GM12878 (cell line): ENCODE measurements around the gene PHETA2. TPM values are rescaled to one million over a fixed set of nuclear protein-coding genes. Genes with fewer than 3 reads are reported as not detected.
A peak's percentile ranks its signal among the peaks of the same experiment; 100 is the strongest.

Experiments used
- ATAC-seq: fragments of 200-7000 bp; cut with Tn5 transposase; 3 replicates; pipeline ENCODE4 v1.9.1; 2020; ENCODE audit warnings: mild to moderate bottlenecking, moderate library complexity
- BruUV-seq: library from RNA; stranded (reverse); fragments of 400-500 nt; replicated peaks from 2 replicates; lab custom pipeline; 2021; lab: Mats Ljungman, UMichigan
- CTCF ChIA-PET: fragments of 300-600 bp; sonication (Branson Sonifier 250); formaldehyde crosslinking; extraction: SDS; loops from one replicate; lab custom pipeline; 2021; ENCODE audit warnings: inconsistent platforms; lab: Yijun Ruan, JAX
- POLR2A ChIA-PET: fragments of 350-600 bp; formaldehyde crosslinking; extraction: SDS; loops from one replicate; lab custom pipeline; 2021; ENCODE audit warnings: inconsistent platforms; lab: Charles Lee
- RAD21 ChIA-PET: fragments of 300-600 bp; sonication (Branson Sonifier 250); formaldehyde crosslinking; loops from one replicate; lab custom pipeline; 2023; ENCODE audit warnings: antibody characterized with exemption; ENCODE audit not compliant: unreplicated experiment; lab: Charles Lee
- SMC1A ChIA-PET: fragments of 300-600 bp; sonication (Branson Sonifier 250); formaldehyde crosslinking; loops from one replicate; lab custom pipeline; 2023; ENCODE audit not compliant: unreplicated experiment, uncharacterized antibody; lab: Charles Lee
- DNase-seq: peaks from one replicate; pipeline ENCODE4 v3.0.0-alpha.2; 2011; ENCODE audit warnings: low read depth, low spot score
- FAIRE-seq: peaks from 3 replicates; lab custom pipeline; 2011; peaks lifted over from hg19 to GRCh38; lab: Jason Lieb, UNC
- H2AFZ ChIP-seq: 2 replicates; pipeline ENCODE4 v1.6.0; 2011; ENCODE audit warnings: low read depth, low read length, control low read depth; ENCODE audit not compliant: control insufficient read depth
- H3K27ac ChIP-seq: 2 replicates; pipeline ENCODE4 v1.5.1; 2011; ENCODE audit warnings: control low read depth; ENCODE audit not compliant: control insufficient read depth, insufficient read depth
- H3K27me3 ChIP-seq, 2 experiments: replicated peaks in 1 of 2; 2 replicates each; pipeline versions ENCODE4 v1.6.0 to v1.6.1; 2011; ENCODE audit warnings: low read length in 1 of 2; ENCODE audit not compliant: control insufficient read depth in 2 of 2, insufficient read depth in 2 of 2
- H3K36me3 ChIP-seq, 2 experiments: 2 replicates each; pipeline ENCODE4 v1.5.1; 2011; ENCODE audit warnings: low read length in 1 of 2; ENCODE audit not compliant: control insufficient read depth in 2 of 2, insufficient read depth in 2 of 2
- H3K4me1 ChIP-seq: 2 replicates; pipeline ENCODE4 v1.6.1; 2011; ENCODE audit warnings: mild to moderate bottlenecking, low read length, moderate library complexity, mixed read lengths; ENCODE audit not compliant: control insufficient read depth, insufficient read depth
- H3K4me2 ChIP-seq: 2 replicates; pipeline ENCODE4 v1.6.0; 2011; ENCODE audit warnings: control low read depth; ENCODE audit not compliant: control insufficient read depth, insufficient read depth
- H3K4me3 ChIP-seq: fragments of 200-600 bp; sonication (generic); 2 replicates; pipeline ENCODE4 v1.5.1; 2016
- H3K79me2 ChIP-seq: 2 replicates; pipeline ENCODE4 v1.6.0; 2011; ENCODE audit warnings: low read length; ENCODE audit not compliant: control insufficient read depth, insufficient read depth
- H3K9ac ChIP-seq: 2 replicates; pipeline ENCODE4 v1.8.0; 2011; ENCODE audit warnings: low read length, control low read depth, mixed read lengths; ENCODE audit not compliant: control insufficient read depth, insufficient read depth
- H3K9me3 ChIP-seq: replicated peaks from 3 replicates; pipeline ENCODE4 v1.5.1; 2011; ENCODE audit warnings: mild to moderate bottlenecking, low read length; ENCODE audit not compliant: control insufficient read depth, insufficient read depth
- H4K20me1 ChIP-seq: 2 replicates; pipeline ENCODE4 v1.6.0; 2011; ENCODE audit not compliant: control insufficient read depth, insufficient read depth
- ATF7 ChIP-seq: fragments of 450-650 bp; IDR thresholded peaks from 2 replicates; pipeline ENCODE4 v1.6.1; 2016; ENCODE audit warnings: low read depth, mild to moderate bottlenecking
- BCL11A ChIP-seq: IDR thresholded peaks from 2 replicates; pipeline ENCODE4 v1.6.1; 2011; ENCODE audit warnings: low read depth, low read length
- FOXM1 ChIP-seq: IDR thresholded peaks from 2 replicates; pipeline ENCODE4 v1.6.1; 2012; ENCODE audit warnings: low read depth, mild to moderate bottlenecking, inconsistent platforms, low read length, moderate library complexity
- IKZF2 ChIP-seq, 2 experiments: fragments of 450-650 bp; IDR thresholded peaks; 2 replicates each; pipeline ENCODE4 v1.6.1; 2017; ENCODE audit warnings: mild to moderate bottlenecking in 2 of 2, moderate library complexity in 2 of 2
- RCOR1 ChIP-seq: conservative IDR thresholded peaks from 2 replicates; pipeline ENCODE4 v1.6.1; 2012; ENCODE audit warnings: low read depth, low read length, improper control_type of control experiment
- TARDBP ChIP-seq: IDR thresholded peaks from 2 replicates; pipeline ENCODE4 v1.6.1; 2016; ENCODE audit warnings: borderline replicate concordance
- ZNF217 ChIP-seq: fragments of 450-650 bp; IDR thresholded peaks from 2 replicates; pipeline ENCODE4 v1.6.1; 2017; ENCODE audit warnings: antibody characterized with exemption, mild to moderate bottlenecking
- ZNF24 ChIP-seq: fragments of 450-650 bp; IDR thresholded peaks from 2 replicates; pipeline ENCODE4 v1.6.1; 2017; ENCODE audit warnings: antibody characterized with exemption, mild to moderate bottlenecking
- WGBS: methylation state at CpG from one replicate; pipeline ENCODE4 v1.1.6; 2016; ENCODE audit warnings: low lambda C conversion rate; ENCODE audit not compliant: insufficient replicate concordance, insufficient coverage; ENCODE audit errors: missing lambda C conversion rate; 5-methylcytosine and 5-hydroxymethylcytosine counted together
- in situ Hi-C: fragments of 300-500 bp; cut with MboI; formaldehyde crosslinking; loops from 9 replicates; pipeline ENCODE4 v1.14.3; 2018; ENCODE audit warnings: mixed read lengths
- intact Hi-C: fragments of 100-400 bp; cut with micrococcal nuclease; formaldehyde crosslinking; loops from one replicate; pipeline ENCODE4 v1.14.2; 2022; ENCODE audit not compliant: unreplicated experiment
- polyA plus RNA-seq, 11 experiments: library from polyadenylated mRNA; depleted of rRNA in 4 of 11; unstranded in 6 of 11; stranded (reverse) in 5 of 11; fragments of >200 nt; fragmentation: Nextera tagmentation in 4 of 11; fragmentation: Illumina TruSeq in 1 of 11; extraction: Ambion mirVana in 4 of 11; extraction: Trizol in 1 of 11; gene quantifications; 1 replicate in 1 of 11; 2 replicates in 10 of 11; pipeline versions ENCODE4 v1.2.1 to v1.2.3, GENCODE V29; 2011 to 2016; ENCODE audit warnings: inconsistent platforms in 2 of 11, missing spikeins in 2 of 11, low read depth in 1 of 11
- total RNA-seq, 4 experiments: library from RNA; depleted of rRNA in 3 of 4; stranded (reverse); fragments of >200 nt in 3 of 4; fragmentation: Illumina TruSeq in 1 of 4; extraction: Trizol in 1 of 4; gene quantifications; 2 replicates each; pipeline versions ENCODE4 v1.2.1 to v1.2.3, GENCODE V29; 2013 to 2021
- TF ChIP-seq, protein P1 (sequence below): IDR thresholded peaks from 2 replicates; pipeline ENCODE4 v1.6.1; 2011; ENCODE audit warnings: low read depth, low read length, improper control_type of control experiment, borderline replicate concordance
- TF ChIP-seq, protein P2 (sequence below): IDR thresholded peaks from 2 replicates; pipeline ENCODE4 v1.6.1; 2011; ENCODE audit warnings: borderline replicate concordance, low read depth, mild to moderate bottlenecking, moderate library complexity, low read length; ENCODE audit not compliant: insufficient read depth, poor library complexity, severe bottlenecking
- TF ChIP-seq, protein P3 (sequence below): fragments of 450-650 bp; IDR thresholded peaks from 2 replicates; pipeline ENCODE4 v1.6.1; 2018; ENCODE audit warnings: mild to moderate bottlenecking, low read depth, moderate library complexity; ENCODE audit not compliant: partially characterized antibody
- TF ChIP-seq, protein P4 (sequence below), 3 experiments: IDR thresholded peaks in 2 of 3; conservative IDR thresholded peaks in 1 of 3; 2 replicates each; pipeline ENCODE4 v1.5.1; 2011; ENCODE audit warnings: low read depth in 3 of 3, low read length in 3 of 3, mild to moderate bottlenecking in 3 of 3, control low read depth in 2 of 3, moderate library complexity in 2 of 3, inconsistent platforms in 1 of 3, mixed read lengths in 1 of 3; ENCODE audit not compliant: control insufficient read depth in 2 of 3, insufficient read depth in 1 of 3; ENCODE audit errors: extremely low read depth in 1 of 3
- TF ChIP-seq, protein P5 (sequence below): fragments of 450-650 bp; IDR thresholded peaks from 2 replicates; pipeline ENCODE4 v1.6.1; 2014; ENCODE audit warnings: mild to moderate bottlenecking

Gene PHETA2
- total and polyA plus RNA-seq, 10 of the 15 experiments (the other 5 are each of a cell fraction or from before 2014, with no cell fraction given), result 0.03 to 3.2 (median 1.7) TPM

DNA sequence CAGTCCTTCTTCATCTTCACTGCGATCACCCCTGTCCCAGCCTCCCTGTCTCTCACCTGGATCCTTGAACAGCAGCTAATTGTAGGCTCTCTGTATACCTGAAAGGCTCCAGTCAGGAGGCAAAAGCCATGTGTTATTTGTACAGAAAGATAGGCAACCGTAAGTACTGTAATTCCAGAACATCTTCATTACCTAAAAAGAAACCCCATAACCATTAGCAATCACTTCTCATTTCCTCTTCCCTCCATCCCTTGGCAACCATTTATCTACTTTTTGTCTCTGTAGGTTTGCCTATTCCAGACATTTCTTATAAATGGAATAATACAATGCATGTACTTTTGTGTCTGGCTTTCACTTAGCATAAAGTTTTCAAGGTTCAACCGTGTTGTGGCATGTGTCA lies 21.3 kb upstream of the PHETA2 start:
- DNase-seq, result no peak
- in situ Hi-C loops, result no loop called here
- peaks cover 4% of the 10 kb centered on the region; the same call in 2 of the 3 replicates for H3K9me3 ChIP-seq
- intact Hi-C loops, result no loop called here
- no TSS peak for BruUV-seq
- H4K20me1 ChIP-seq, result no peaks in the 10 kb centered on the region
- CTCF ChIA-PET, result no interaction called here
- H3K27ac ChIP-seq, result no peak overlapping the region
- 57% methylated on average over 3 of the region's 3 CpGs for WGBS
- H3K79me2 ChIP-seq, result no peaks in the 10 kb centered on the region
- H3K27me3 ChIP-seq, result no peaks in the 10 kb centered on the region
- H2AFZ ChIP-seq, result peak overlapping the region; percentile 17; the same call in 1 of the 2 replicates
- TF ChIP-seq, protein P1, sequence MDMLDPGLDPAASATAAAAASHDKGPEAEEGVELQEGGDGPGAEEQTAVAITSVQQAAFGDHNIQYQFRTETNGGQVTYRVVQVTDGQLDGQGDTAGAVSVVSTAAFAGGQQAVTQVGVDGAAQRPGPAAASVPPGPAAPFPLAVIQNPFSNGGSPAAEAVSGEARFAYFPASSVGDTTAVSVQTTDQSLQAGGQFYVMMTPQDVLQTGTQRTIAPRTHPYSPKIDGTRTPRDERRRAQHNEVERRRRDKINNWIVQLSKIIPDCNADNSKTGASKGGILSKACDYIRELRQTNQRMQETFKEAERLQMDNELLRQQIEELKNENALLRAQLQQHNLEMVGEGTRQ, result no peak
- TF ChIP-seq IKZF2 (IDR thresholded peaks at IDR 0.05) (no peak), BCL11A (no peak), TARDBP (no peak), FOXM1 (no peak), RCOR1 (no peak), ZNF24 (no peak), ZNF217 (no peak), ATF7 (no peak)
- TF ChIP-seq, protein P2, sequence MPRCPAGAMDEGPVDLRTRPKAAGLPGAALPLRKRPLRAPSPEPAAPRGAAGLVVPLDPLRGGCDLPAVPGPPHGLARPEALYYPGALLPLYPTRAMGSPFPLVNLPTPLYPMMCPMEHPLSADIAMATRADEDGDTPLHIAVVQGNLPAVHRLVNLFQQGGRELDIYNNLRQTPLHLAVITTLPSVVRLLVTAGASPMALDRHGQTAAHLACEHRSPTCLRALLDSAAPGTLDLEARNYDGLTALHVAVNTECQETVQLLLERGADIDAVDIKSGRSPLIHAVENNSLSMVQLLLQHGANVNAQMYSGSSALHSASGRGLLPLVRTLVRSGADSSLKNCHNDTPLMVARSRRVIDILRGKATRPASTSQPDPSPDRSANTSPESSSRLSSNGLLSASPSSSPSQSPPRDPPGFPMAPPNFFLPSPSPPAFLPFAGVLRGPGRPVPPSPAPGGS, result no peak
- TF ChIP-seq, protein P3, sequence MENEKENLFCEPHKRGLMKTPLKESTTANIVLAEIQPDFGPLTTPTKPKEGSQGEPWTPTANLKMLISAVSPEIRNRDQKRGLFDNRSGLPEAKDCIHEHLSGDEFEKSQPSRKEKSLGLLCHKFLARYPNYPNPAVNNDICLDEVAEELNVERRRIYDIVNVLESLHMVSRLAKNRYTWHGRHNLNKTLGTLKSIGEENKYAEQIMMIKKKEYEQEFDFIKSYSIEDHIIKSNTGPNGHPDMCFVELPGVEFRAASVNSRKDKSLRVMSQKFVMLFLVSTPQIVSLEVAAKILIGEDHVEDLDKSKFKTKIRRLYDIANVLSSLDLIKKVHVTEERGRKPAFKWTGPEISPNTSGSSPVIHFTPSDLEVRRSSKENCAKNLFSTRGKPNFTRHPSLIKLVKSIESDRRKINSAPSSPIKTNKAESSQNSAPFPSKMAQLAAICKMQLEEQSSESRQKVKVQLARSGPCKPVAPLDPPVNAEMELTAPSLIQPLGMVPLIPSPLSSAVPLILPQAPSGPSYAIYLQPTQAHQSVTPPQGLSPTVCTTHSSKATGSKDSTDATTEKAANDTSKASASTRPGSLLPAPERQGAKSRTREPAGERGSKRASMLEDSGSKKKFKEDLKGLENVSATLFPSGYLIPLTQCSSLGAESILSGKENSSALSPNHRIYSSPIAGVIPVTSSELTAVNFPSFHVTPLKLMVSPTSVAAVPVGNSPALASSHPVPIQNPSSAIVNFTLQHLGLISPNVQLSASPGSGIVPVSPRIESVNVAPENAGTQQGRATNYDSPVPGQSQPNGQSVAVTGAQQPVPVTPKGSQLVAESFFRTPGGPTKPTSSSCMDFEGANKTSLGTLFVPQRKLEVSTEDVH, result no peak
- TF ChIP-seq, protein P4, sequence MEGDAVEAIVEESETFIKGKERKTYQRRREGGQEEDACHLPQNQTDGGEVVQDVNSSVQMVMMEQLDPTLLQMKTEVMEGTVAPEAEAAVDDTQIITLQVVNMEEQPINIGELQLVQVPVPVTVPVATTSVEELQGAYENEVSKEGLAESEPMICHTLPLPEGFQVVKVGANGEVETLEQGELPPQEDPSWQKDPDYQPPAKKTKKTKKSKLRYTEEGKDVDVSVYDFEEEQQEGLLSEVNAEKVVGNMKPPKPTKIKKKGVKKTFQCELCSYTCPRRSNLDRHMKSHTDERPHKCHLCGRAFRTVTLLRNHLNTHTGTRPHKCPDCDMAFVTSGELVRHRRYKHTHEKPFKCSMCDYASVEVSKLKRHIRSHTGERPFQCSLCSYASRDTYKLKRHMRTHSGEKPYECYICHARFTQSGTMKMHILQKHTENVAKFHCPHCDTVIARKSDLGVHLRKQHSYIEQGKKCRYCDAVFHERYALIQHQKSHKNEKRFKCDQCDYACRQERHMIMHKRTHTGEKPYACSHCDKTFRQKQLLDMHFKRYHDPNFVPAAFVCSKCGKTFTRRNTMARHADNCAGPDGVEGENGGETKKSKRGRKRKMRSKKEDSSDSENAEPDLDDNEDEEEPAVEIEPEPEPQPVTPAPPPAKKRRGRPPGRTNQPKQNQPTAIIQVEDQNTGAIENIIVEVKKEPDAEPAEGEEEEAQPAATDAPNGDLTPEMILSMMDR (IDR thresholded peaks at IDR 0.05 in 2 of 3, conservative IDR thresholded peaks at IDR 0.05 in 1 of 3; ENCODE audit: control insufficient read depth in 2 of 3, extremely low read depth in 1 of 3, insufficient read depth in 1 of 3, low read depth in 3 of 3, low read length in 3 of 3), result no peak
- TF ChIP-seq, protein P5, sequence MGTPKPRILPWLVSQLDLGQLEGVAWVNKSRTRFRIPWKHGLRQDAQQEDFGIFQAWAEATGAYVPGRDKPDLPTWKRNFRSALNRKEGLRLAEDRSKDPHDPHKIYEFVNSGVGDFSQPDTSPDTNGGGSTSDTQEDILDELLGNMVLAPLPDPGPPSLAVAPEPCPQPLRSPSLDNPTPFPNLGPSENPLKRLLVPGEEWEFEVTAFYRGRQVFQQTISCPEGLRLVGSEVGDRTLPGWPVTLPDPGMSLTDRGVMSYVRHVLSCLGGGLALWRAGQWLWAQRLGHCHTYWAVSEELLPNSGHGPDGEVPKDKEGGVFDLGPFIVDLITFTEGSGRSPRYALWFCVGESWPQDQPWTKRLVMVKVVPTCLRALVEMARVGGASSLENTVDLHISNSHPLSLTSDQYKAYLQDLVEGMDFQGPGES, result no peak
- TF ChIP-seq, all 136 proteins: peak for 0
- H3K36me3 ChIP-seq, result no peaks in the 10 kb centered on the region
- H3K4me3 ChIP-seq, result no peak overlapping the region
- SMC1A ChIA-PET, result no interaction called here
- FAIRE-seq (peak; percentile 31), ATAC-seq (peak; percentile 34; the same call in 2 of the 3 replicates)
- POLR2A ChIA-PET, result no interaction called here
- H3K4me2 ChIP-seq, result no peak overlapping the region
- peaks cover 13% of the 10 kb centered on the region for H3K4me1 ChIP-seq
- no peak overlapping the region for H3K9ac ChIP-seq
- RAD21 ChIA-PET, result no interaction called here
